ENCODE data around the gene DHX30.

The DHX30 gene

GRCh38 chr3:47772047-47772446, 30.9 kb upstream of the DHX30 start:
- no peak overlapping the region for H3K4me3 ChIP-seq (replicated peaks; ENCODE audit: low read depth, low read length)
- no peak for DNase-seq (ENCODE audit: extremely low read depth, low read depth)
- no peak for TF ChIP-seq CTCF (IDR thresholded peaks at IDR 0.05; ENCODE audit: low read depth, low read length, missing control alignments)

- no peak overlapping the region for H3K4me3 ChIP-seq (replicated peaks; ENCODE audit: low read depth, low read length)
- TF ChIP-seq CTCF (IDR thresholded peaks at IDR 0.05; ENCODE audit: low read depth, low read length, missing control alignments): no peak
- no peak for DNase-seq (ENCODE audit: extremely low read depth, low read depth)
Observed at GRCh38 chr3:47772788-47773187, 30.1 kb upstream of the DHX30 start.

- no peak for TF ChIP-seq CTCF (IDR thresholded peaks at IDR 0.05; ENCODE audit: low read depth, low read length, missing control alignments)
- H3K4me3 ChIP-seq (replicated peaks; ENCODE audit: low read depth, low read length): peak overlapping the region; percentile 75
- no peak for DNase-seq (ENCODE audit: extremely low read depth, low read depth)
Observed at GRCh38 chr3:47778746-47779145, 24.2 kb upstream of the DHX30 start.

GRCh38 chr3:47780741-47781684, 21.9 kb upstream of the DHX30 start:
- no peak for DNase-seq (ENCODE audit: extremely low read depth, low read depth)
- no peak for TF ChIP-seq CTCF (IDR thresholded peaks at IDR 0.05; ENCODE audit: low read depth, low read length, missing control alignments)
- peak overlapping the region; percentile 75 for H3K4me3 ChIP-seq (replicated peaks; ENCODE audit: low read depth, low read length)

- TF ChIP-seq CTCF (IDR thresholded peaks at IDR 0.05; ENCODE audit: low read depth, low read length, missing control alignments): no peak
- peak within 1 kb of the TSS; percentile 75 for H3K4me3 ChIP-seq (replicated peaks; ENCODE audit: low read depth, low read length)
- peak; percentile 93 for DNase-seq (ENCODE audit: extremely low read depth, low read depth)
Observed at GRCh38 chr3:47781685-47782445, 21.1 kb upstream of the DHX30 start, which contains the start of gene SMARCC1. Gene SMARCC1, minus strand, starts transcription at chr3:47781893. Its CDS starts 96 bp downstream, at chr3:47781797.

- no peak for TF ChIP-seq CTCF (IDR thresholded peaks at IDR 0.05; ENCODE audit: low read depth, low read length, missing control alignments)
- peak overlapping the region; percentile 75 for H3K4me3 ChIP-seq (replicated peaks; ENCODE audit: low read depth, low read length)
- no peak for DNase-seq (ENCODE audit: extremely low read depth, low read depth)
Observed at GRCh38 chr3:47782446-47783308, 20.3 kb upstream of the DHX30 start.
